ENCODE data around the gene C1orf232. TPM values are rescaled to one million over a fixed set of nuclear protein-coding genes. Genes with fewer than 3 reads are reported as not detected.

C1orf232 gene
- total and polyA plus RNA-seq, 2 of the 8 experiments (the other 6 are each of a cell fraction or from before 2014, with no cell fraction given), result not detected

DNA sequence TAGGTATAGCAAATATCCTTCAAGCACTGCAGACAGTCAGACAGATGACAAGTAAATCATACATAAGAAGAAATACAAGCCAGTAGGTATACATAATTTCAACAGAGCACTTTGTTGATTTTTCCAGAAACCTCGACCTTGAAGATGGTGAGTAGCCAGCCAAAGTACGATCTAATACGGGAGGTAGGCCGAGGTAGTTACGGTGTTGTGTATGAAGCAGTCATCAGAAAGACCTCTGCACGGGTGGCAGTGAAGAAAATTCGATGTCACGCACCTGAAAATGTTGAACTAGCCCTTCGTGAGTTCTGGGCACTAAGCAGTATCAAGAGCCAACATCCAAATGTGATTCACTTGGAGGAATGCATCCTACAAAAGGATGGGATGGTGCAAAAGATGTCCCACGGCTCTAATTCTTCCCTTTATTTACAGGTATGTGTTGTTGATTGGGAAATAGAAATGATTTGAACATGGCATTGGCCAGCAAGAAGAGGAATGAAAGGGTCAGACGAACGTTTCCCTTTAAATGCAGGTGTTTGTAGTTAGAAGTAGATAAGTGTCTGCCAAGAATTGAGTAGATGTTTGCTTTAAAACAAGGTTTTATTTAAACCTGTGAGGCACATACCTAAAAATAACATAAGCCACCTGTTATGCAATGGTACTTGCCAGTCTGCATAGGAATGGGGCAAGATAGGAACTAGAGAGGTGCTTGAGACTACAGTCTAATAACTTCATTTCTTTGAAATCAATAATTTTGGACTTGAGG, 54.4 kb downstream of the C1orf232 start (continued):
- TF ChIP-seq, protein P1, sequence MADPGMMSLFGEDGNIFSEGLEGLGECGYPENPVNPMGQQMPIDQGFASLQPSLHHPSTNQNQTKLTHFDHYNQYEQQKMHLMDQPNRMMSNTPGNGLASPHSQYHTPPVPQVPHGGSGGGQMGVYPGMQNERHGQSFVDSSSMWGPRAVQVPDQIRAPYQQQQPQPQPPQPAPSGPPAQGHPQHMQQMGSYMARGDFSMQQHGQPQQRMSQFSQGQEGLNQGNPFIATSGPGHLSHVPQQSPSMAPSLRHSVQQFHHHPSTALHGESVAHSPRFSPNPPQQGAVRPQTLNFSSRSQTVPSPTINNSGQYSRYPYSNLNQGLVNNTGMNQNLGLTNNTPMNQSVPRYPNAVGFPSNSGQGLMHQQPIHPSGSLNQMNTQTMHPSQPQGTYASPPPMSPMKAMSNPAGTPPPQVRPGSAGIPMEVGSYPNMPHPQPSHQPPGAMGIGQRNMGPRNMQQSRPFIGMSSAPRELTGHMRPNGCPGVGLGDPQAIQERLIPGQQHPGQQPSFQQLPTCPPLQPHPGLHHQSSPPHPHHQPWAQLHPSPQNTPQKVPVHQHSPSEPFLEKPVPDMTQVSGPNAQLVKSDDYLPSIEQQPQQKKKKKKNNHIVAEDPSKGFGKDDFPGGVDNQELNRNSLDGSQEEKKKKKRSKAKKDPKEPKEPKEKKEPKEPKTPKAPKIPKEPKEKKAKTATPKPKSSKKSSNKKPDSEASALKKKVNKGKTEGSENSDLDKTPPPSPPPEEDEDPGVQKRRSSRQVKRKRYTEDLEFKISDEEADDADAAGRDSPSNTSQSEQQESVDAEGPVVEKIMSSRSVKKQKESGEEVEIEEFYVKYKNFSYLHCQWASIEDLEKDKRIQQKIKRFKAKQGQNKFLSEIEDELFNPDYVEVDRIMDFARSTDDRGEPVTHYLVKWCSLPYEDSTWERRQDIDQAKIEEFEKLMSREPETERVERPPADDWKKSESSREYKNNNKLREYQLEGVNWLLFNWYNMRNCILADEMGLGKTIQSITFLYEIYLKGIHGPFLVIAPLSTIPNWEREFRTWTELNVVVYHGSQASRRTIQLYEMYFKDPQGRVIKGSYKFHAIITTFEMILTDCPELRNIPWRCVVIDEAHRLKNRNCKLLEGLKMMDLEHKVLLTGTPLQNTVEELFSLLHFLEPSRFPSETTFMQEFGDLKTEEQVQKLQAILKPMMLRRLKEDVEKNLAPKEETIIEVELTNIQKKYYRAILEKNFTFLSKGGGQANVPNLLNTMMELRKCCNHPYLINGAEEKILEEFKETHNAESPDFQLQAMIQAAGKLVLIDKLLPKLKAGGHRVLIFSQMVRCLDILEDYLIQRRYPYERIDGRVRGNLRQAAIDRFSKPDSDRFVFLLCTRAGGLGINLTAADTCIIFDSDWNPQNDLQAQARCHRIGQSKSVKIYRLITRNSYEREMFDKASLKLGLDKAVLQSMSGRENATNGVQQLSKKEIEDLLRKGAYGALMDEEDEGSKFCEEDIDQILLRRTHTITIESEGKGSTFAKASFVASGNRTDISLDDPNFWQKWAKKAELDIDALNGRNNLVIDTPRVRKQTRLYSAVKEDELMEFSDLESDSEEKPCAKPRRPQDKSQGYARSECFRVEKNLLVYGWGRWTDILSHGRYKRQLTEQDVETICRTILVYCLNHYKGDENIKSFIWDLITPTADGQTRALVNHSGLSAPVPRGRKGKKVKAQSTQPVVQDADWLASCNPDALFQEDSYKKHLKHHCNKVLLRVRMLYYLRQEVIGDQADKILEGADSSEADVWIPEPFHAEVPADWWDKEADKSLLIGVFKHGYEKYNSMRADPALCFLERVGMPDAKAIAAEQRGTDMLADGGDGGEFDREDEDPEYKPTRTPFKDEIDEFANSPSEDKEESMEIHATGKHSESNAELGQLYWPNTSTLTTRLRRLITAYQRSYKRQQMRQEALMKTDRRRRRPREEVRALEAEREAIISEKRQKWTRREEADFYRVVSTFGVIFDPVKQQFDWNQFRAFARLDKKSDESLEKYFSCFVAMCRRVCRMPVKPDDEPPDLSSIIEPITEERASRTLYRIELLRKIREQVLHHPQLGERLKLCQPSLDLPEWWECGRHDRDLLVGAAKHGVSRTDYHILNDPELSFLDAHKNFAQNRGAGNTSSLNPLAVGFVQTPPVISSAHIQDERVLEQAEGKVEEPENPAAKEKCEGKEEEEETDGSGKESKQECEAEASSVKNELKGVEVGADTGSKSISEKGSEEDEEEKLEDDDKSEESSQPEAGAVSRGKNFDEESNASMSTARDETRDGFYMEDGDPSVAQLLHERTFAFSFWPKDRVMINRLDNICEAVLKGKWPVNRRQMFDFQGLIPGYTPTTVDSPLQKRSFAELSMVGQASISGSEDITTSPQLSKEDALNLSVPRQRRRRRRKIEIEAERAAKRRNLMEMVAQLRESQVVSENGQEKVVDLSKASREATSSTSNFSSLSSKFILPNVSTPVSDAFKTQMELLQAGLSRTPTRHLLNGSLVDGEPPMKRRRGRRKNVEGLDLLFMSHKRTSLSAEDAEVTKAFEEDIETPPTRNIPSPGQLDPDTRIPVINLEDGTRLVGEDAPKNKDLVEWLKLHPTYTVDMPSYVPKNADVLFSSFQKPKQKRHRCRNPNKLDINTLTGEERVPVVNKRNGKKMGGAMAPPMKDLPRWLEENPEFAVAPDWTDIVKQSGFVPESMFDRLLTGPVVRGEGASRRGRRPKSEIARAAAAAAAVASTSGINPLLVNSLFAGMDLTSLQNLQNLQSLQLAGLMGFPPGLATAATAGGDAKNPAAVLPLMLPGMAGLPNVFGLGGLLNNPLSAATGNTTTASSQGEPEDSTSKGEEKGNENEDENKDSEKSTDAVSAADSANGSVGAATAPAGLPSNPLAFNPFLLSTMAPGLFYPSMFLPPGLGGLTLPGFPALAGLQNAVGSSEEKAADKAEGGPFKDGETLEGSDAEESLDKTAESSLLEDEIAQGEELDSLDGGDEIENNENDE (IDR thresholded peaks at IDR 0.05; ENCODE audit: insufficient replicate concordance, low read length), result no peak
- TF ChIP-seq HDAC6 (IDR thresholded peaks at IDR 0.05; ENCODE audit: low read depth, low read length) (no peak), CHD1 (IDR thresholded peaks at IDR 0.05; ENCODE audit: low read depth, low read length) (no peak), CHD2 (IDR thresholded peaks at IDR 0.05; ENCODE audit: low read length) (no peak), RBBP5 (IDR thresholded peaks at IDR 0.05; ENCODE audit: borderline replicate concordance, low read depth, low read length) (no peak), SUZ12 (IDR thresholded peaks at IDR 0.05; ENCODE audit: low read length) (no peak), SIN3A (conservative IDR thresholded peaks at IDR 0.05 in 1 of 2, IDR thresholded peaks at IDR 0.05 in 1 of 2; ENCODE audit: low read depth in 1 of 2, low read length in 2 of 2) (no peak), RFX5 (IDR thresholded peaks at IDR 0.05; ENCODE audit: borderline replicate concordance, low read depth, low read length) (no peak), EGR1 (IDR thresholded peaks at IDR 0.05; ENCODE audit: borderline replicate concordance, low read depth, low read length) (no peak), BACH1 (IDR thresholded peaks at IDR 0.05; ENCODE audit: low read length) (no peak)

All from H1 (cell line).